Gastrocnemius medialis (tissue), 4 donors: Measurements from ENCODE around the gene CACNA1C. TPM values are rescaled to one million over a fixed set of nuclear protein-coding genes. Genes with fewer than 3 reads are reported as not detected.

ENCODE experiments used
- ATAC-seq, 2 donors: fragments of 150-250 bp; one replicate each; pipeline ENCODE4 v1.9.1; 2016
- DNase-seq, 2 donors: peaks; one replicate each; pipeline ENCODE4 v3.0.0-alpha.2; 2019
- H3K27ac ChIP-seq, 4 donors: fragments of 200-600 bp; sonication (generic); 1 replicate in 1 of 4; 2 replicates in 3 of 4; pipeline ENCODE4 v1.5.1; 2016 to 2018; ENCODE audit warnings: mild to moderate bottlenecking in 2 of 4, moderate library complexity in 1 of 4
- H3K27me3 ChIP-seq, 3 donors: fragments of 200-600 bp; sonication (generic) in 2 of 3; 1 replicate in 1 of 3; 2 replicates in 2 of 3; pipeline versions ENCODE4 v1.5.1 to v1.6.0; 2016 to 2019; ENCODE audit warnings: mild to moderate bottlenecking in 1 of 3, moderate library complexity in 1 of 3
- H3K36me3 ChIP-seq, 2 donors: fragments of 200-600 bp; sonication (generic) in 1 of 2; one replicate each; pipeline ENCODE4 v1.5.1; 2017 to 2018
- H3K4me1 ChIP-seq, 2 donors: fragments of 200-600 bp; sonication (generic) in 1 of 2; one replicate each; pipeline ENCODE4 v1.5.1; 2016 to 2017; ENCODE audit warnings: mild to moderate bottlenecking in 2 of 2
- H3K4me3 ChIP-seq, 4 donors: fragments of 200-600 bp; sonication (generic) in 3 of 4; 1 replicate in 1 of 4; 2 replicates in 3 of 4; pipeline ENCODE4 v1.5.1; 2016 to 2019; ENCODE audit warnings: mild to moderate bottlenecking in 2 of 4
- H3K9me3 ChIP-seq, 3 donors: fragments of 200-600 bp; sonication (generic) in 2 of 3; 1 replicate in 1 of 3; 2 replicates in 2 of 3; pipeline ENCODE4 v1.5.1; 2016 to 2019
- CTCF ChIP-seq, 5 experiments: fragments of 450-650 bp in 3 of 5; fragments of 200-600 bp in 2 of 5; sonication (generic) in 2 of 5; IDR thresholded peaks in 4 of 5; conservative IDR thresholded peaks in 1 of 5; 1 replicate in 4 of 5; 2 replicates in 1 of 5; pipeline ENCODE4 v1.5.1; 2016 to 2019; ENCODE audit warnings: antibody characterized with exemption in 5 of 5, mild to moderate bottlenecking in 3 of 5, moderate library complexity in 3 of 5
- POLR2A ChIP-seq, 2 donors: fragments of 450-650 bp; IDR thresholded peaks; one replicate each; pipeline ENCODE4 v1.6.1; 2017; ENCODE audit warnings: antibody characterized with exemption in 2 of 2, mild to moderate bottlenecking in 2 of 2, moderate library complexity in 2 of 2
- in situ Hi-C, 4 donors: fragments of 200-750 bp; cut with MboI; loops; one replicate each; pipeline versions ENCODE4 v1.15.0 to v1.8.0; 2017; ENCODE audit warnings: low sequenced_read_pairs in 4 of 4
- intact Hi-C: fragments of 100-400 bp; cut with DNase I; formaldehyde crosslinking; loops from one replicate; pipeline ENCODE4 v1.15.1; 2023; ENCODE audit warnings: low total_unique reads
- total RNA-seq, 4 donors: library from RNA; depleted of rRNA; stranded (reverse); fragments of >200 nt; gene quantifications; one replicate each; pipeline versions ENCODE4 v1.1.0 to v1.2.3, GENCODE V29; 2016

CACNA1C gene
- total RNA-seq, 4 donors from 2014 or later, result 0.80 to 1.8 (median 0.91) TPM

GRCh38 chr12:2672863-2673262, 620.1 kb downstream of the CACNA1C start:
- in situ Hi-C loops (no loop called here), intact Hi-C loops (no loop called here)
- no peaks in the 10 kb centered on the region for H3K9me3 ChIP-seq
- no peaks in the 10 kb centered on the region for H3K4me1 ChIP-seq
- no peaks in the 10 kb centered on the region for H3K27me3 ChIP-seq
- no peak for TF ChIP-seq CTCF (IDR thresholded peaks at IDR 0.05 in 4 of 5, conservative IDR thresholded peaks at IDR 0.05 in 1 of 5)
- no peak overlapping the region for H3K27ac ChIP-seq
- ATAC-seq (no peak), DNase-seq (no peak)
- no peaks in the 10 kb centered on the region for H3K36me3 ChIP-seq
- no peak overlapping the region for H3K4me3 ChIP-seq

GRCh38 chr12:2673966-2674810, 621.4 kb downstream of the CACNA1C start:
- Histone ChIP-seq H3K9me3 (no peaks in the 10 kb centered on the region), H3K27ac (no peak overlapping the region), H3K4me1 (no peaks in the 10 kb centered on the region), H3K36me3 (no peaks in the 10 kb centered on the region), H3K27me3 (no peaks in the 10 kb centered on the region), H3K4me3 (no peak overlapping the region)
- in situ Hi-C loops, result no loop called here
- DNase-seq (no peak), ATAC-seq (no peak)
- intact Hi-C loops, result no loop called here
- TF ChIP-seq CTCF (IDR thresholded peaks at IDR 0.05 in 4 of 5, conservative IDR thresholded peaks at IDR 0.05 in 1 of 5) (no peak), POLR2A (IDR thresholded peaks at IDR 0.05) (no peak)

GRCh38 chr12:2675776-2676175, 623.0 kb downstream of the CACNA1C start:
- DNase-seq (no peak), ATAC-seq (no peak)
- Histone ChIP-seq H3K27ac (no peak overlapping the region), H3K9me3 (no peaks in the 10 kb centered on the region), H3K36me3 (no peaks in the 10 kb centered on the region), H3K27me3 (no peaks in the 10 kb centered on the region), H3K4me1 (no peaks in the 10 kb centered on the region), H3K4me3 (no peak overlapping the region)
- TF ChIP-seq POLR2A (IDR thresholded peaks at IDR 0.05) (no peak), CTCF (IDR thresholded peaks at IDR 0.05 in 4 of 5, conservative IDR thresholded peaks at IDR 0.05 in 1 of 5) (no peak)
- in situ Hi-C loops (no loop called here), intact Hi-C loops (no loop called here)

- H3K27me3 ChIP-seq, result no peaks in the 10 kb centered on the region
- no peak for ATAC-seq
- no peak overlapping the region for H3K4me3 ChIP-seq
- no peaks in the 10 kb centered on the region for H3K4me1 ChIP-seq
- DNase-seq, result no peak
- no peaks in the 10 kb centered on the region for H3K36me3 ChIP-seq
- TF ChIP-seq POLR2A (IDR thresholded peaks at IDR 0.05) (no peak), CTCF (IDR thresholded peaks at IDR 0.05 in 4 of 5, conservative IDR thresholded peaks at IDR 0.05 in 1 of 5) (no peak)
- no peak overlapping the region for H3K27ac ChIP-seq
- in situ Hi-C loops, result no loop called here
- intact Hi-C loops, result no loop called here
- H3K9me3 ChIP-seq, result no peaks in the 10 kb centered on the region
Measured at GRCh38 chr12:2677142-2677880, 624.5 kb downstream of the CACNA1C start.
